Measurements from ENCODE around the gene BMERB1. TPM values are rescaled to one million over a fixed set of nuclear protein-coding genes. Genes with fewer than 3 reads are reported as not detected.
A peak's percentile ranks its signal among the peaks of the same experiment; 100 is the strongest.
"Not testable (repeated sequence)": the region's sequence is repeated elsewhere in the genome, so short reads cannot be mapped to it uniquely, and the experiment has no call there.

Gene BMERB1
- total RNA-seq, 2 donors from 2014 or later, result 6.3 to 10.4 TPM

DNA sequence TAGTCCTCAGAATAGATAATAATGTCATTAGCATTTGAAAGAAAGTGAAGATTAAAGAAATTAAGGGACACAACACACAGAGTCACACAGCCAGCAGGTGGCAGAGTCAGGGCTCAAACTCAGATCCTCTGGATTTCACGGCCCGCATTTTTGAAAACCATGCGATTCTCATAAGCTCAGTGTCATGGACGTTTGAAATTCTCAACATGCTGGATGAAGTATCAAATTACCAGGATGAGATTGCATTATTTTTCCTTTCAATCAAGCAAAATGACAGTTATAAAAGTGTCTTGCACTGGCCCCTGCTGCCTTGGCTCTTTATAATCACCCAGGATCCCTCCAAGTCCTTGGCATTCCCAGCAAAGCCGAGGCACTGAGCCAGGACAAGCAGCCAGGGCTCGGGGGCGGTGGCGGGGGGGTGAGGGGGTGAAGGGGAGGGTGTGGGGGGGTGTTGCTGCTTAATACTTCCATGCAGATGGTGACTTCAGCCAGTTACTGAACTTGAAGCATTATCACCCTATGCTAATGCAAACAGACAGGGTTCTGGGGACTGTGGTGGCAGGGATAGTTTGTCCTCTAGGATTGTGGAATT is 6.6 kb upstream of the BMERB1 start:
- no peak overlapping the region for H3K27ac Mint-ChIP-seq
- H3K4me3 ChIP-seq (ENCODE audit: low read length), result no peak overlapping the region
- no peaks in the 10 kb centered on the region for H3K9me3 ChIP-seq (ENCODE audit: control insufficient read depth, low read length)
- no peaks in the 10 kb centered on the region for H3K36me3 ChIP-seq (ENCODE audit: control insufficient read depth, insufficient read depth, low read length)
- no peaks in the 10 kb centered on the region for H3K36me3 Mint-ChIP-seq (ENCODE audit: low read depth)
- H3K27me3 ChIP-seq (ENCODE audit: control insufficient read depth, insufficient read depth, low read length, poor library complexity, severe bottlenecking), result no peaks in the 10 kb centered on the region
- no peak overlapping the region for H3K27ac ChIP-seq (ENCODE audit: low read depth, low read length)
- WGBS, 2 experiments (ENCODE audit: insufficient coverage in 1 of 2, insufficient read length in 1 of 2), result 79 to 87% methylated on average over 4 of the region's 8 CpGs
- DNase-seq, result peak; percentile 61
- H3K4me1 Mint-ChIP-seq, result no peaks in the 10 kb centered on the region
- H3K4me1 ChIP-seq (ENCODE audit: control insufficient read depth, insufficient read depth, low read length), result no peaks in the 10 kb centered on the region
- no peaks in the 10 kb centered on the region for H3K27me3 Mint-ChIP-seq (ENCODE audit: insufficient read depth)
- H3K9ac ChIP-seq (ENCODE audit: extremely low read depth, low read length, poor library complexity, severe bottlenecking), result no peak overlapping the region
- no peak overlapping the region for H3K4me3 Mint-ChIP-seq
- TF ChIP-seq, protein P1, sequence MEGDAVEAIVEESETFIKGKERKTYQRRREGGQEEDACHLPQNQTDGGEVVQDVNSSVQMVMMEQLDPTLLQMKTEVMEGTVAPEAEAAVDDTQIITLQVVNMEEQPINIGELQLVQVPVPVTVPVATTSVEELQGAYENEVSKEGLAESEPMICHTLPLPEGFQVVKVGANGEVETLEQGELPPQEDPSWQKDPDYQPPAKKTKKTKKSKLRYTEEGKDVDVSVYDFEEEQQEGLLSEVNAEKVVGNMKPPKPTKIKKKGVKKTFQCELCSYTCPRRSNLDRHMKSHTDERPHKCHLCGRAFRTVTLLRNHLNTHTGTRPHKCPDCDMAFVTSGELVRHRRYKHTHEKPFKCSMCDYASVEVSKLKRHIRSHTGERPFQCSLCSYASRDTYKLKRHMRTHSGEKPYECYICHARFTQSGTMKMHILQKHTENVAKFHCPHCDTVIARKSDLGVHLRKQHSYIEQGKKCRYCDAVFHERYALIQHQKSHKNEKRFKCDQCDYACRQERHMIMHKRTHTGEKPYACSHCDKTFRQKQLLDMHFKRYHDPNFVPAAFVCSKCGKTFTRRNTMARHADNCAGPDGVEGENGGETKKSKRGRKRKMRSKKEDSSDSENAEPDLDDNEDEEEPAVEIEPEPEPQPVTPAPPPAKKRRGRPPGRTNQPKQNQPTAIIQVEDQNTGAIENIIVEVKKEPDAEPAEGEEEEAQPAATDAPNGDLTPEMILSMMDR (conservative IDR thresholded peaks at IDR 0.05), result peak; percentile 76
- H3K9me3 Mint-ChIP-seq, result no peaks in the 10 kb centered on the region

DNA sequence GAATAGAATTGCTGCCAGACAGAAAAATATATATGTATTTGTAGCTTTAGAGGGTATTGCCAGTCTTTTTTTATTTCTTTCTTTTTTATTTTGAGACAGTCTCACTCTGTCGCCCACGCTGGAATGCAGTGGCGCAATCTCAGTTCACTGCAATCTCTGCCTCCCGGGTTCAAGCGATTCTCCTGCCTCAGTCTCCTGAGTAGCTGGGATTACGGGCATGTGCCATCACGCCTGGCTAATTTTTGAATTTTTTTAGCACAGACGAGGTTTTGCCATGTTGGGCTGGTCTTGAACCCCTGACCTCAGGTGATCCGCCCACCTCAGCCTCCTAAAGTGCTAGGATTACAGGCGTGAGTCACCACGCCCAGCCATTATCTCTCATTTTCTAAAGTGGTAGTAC is 3.5 kb upstream of the BMERB1 start:
- H3K4me3 Mint-ChIP-seq; H3K9ac ChIP-seq (ENCODE audit: extremely low read depth, low read length, poor library complexity, severe bottlenecking); H3K4me3 ChIP-seq (ENCODE audit: low read length); H3K36me3 ChIP-seq (ENCODE audit: control insufficient read depth, insufficient read depth, low read length); H3K27ac Mint-ChIP-seq; H3K9me3 Mint-ChIP-seq; H3K9me3 ChIP-seq (ENCODE audit: control insufficient read depth, low read length); H3K36me3 Mint-ChIP-seq (ENCODE audit: low read depth); H3K4me1 ChIP-seq (ENCODE audit: control insufficient read depth, insufficient read depth, low read length); DNase-seq; H3K27ac ChIP-seq (ENCODE audit: low read depth, low read length); H3K4me1 Mint-ChIP-seq: not testable (repeated sequence)
- 90 to 95% methylated on average over 11 of the region's 11 CpGs for WGBS, 2 experiments (ENCODE audit: insufficient coverage in 1 of 2, insufficient read length in 1 of 2)
- peaks cover 27% of the 10 kb centered on the region for H3K27me3 Mint-ChIP-seq (ENCODE audit: insufficient read depth)
- peaks cover 16% of the 10 kb centered on the region for H3K27me3 ChIP-seq (ENCODE audit: control insufficient read depth, insufficient read depth, low read length, poor library complexity, severe bottlenecking)

GRCh38 chr16:15434079-15434424 is 336 bp upstream of the BMERB1 start:
- Mint-ChIP-seq H3K27me3 (ENCODE audit: insufficient read depth) (peaks cover 38% of the 10 kb centered on the region), H3K27ac (no peak overlapping the region), H3K4me1 (peaks cover 8% of the 10 kb centered on the region), H3K9me3 (no peaks in the 10 kb centered on the region), H3K36me3 (ENCODE audit: low read depth) (no peaks in the 10 kb centered on the region), H3K4me3 (peak overlapping the region; percentile 68)
- no peaks in the 10 kb centered on the region for H3K4me1 ChIP-seq (ENCODE audit: control insufficient read depth, insufficient read depth, low read length)
- H3K9ac ChIP-seq (ENCODE audit: extremely low read depth, low read length, poor library complexity, severe bottlenecking), result no peak overlapping the region
- WGBS, 2 experiments (ENCODE audit: insufficient coverage in 1 of 2, insufficient read length in 1 of 2), result 74% methylated on average over 7 to 12 of the region's 12 CpGs
- no peaks in the 10 kb centered on the region for H3K9me3 ChIP-seq (ENCODE audit: control insufficient read depth, low read length)
- DNase-seq, result no peak
- H3K36me3 ChIP-seq (ENCODE audit: control insufficient read depth, insufficient read depth, low read length), result no peaks in the 10 kb centered on the region
- TF ChIP-seq, protein P1 (conservative IDR thresholded peaks at IDR 0.05), result no peak
- H3K4me3 ChIP-seq (ENCODE audit: low read length), result peak overlapping the region; percentile 80
- H3K27ac ChIP-seq (ENCODE audit: low read depth, low read length), result no peak overlapping the region
- H3K27me3 ChIP-seq (ENCODE audit: control insufficient read depth, insufficient read depth, low read length, poor library complexity, severe bottlenecking), result peaks cover 23% of the 10 kb centered on the region
